ENCODE data around the gene PDZRN3. TPM values are rescaled to one million over a fixed set of nuclear protein-coding genes. Genes with fewer than 3 reads are reported as not detected.
A peak's percentile ranks its signal among the peaks of the same experiment; 100 is the strongest.

Gene PDZRN3
- polyA plus RNA-seq, 10 donors: 59.5 to 116 (median 77.0) TPM

GRCh38 chr3:73525591-73525990 lies 99.2 kb downstream of the PDZRN3 start:
- DNase-seq: no peak

- peak in 1 of 3 donors; percentile 55 for DNase-seq
These were observed 101.1 kb downstream of the PDZRN3 start for GRCh38 chr3:73523661-73524060.

- no peak for DNase-seq
These were observed 102.9 kb downstream of the PDZRN3 start for GRCh38 chr3:73521734-73522336.

DNA sequence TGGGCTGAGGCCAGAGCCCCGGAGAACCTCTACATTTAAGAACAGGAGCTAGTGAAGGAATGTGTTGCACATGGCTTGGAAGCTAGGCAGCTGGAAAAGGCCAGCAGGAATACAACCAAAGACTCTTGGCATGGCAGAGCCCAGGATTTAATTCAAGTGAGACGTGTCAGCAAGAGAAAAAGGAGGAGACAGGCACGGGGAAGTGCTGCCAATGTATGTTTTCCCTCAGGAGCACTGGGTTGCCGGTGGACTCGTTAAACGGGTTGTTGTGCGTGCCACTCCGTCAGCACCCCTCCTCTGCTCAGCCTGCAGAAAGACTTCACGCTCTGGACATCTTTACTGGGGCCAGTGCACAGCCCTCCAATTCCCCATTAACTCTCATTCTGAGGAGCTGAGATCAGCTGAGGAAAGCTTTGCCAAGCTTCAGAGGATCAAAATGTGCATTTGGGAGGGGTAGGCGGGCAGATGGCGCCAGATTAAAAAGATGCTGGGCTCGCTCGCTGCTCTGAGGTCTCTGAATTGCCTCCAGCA lies 103.7 kb downstream of the PDZRN3 start:
- DNase-seq: peak; percentile 86 to 96 (median 92)

GRCh38 chr3:73516631-73517030 lies 108.1 kb downstream of the PDZRN3 start:
- peak in 1 of 3 donors; percentile 31 for DNase-seq

DNA sequence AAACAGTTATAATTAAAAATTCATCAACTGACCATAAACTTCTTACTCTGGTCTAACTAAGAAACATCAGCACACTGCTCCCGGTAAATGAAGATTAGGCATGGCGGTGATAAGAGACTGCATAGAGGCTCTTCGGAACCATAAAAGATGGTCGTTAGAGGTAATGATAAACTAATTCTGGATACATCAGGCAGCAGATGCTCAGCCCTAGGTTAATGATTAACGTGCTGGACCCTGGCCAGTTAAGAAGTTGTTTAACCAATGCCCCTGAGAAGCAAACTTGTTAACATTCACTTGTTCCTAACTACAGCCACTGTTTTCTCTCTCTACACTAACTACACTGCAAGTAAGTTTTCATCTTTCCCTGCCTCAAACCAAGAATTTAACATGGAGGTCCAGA lies 111.5 kb downstream of the PDZRN3 start:
- DNase-seq: no peak

- DNase-seq: peak in 2 of 3 donors; percentile 56 to 83
These were observed 112.9 kb downstream of the PDZRN3 start for GRCh38 chr3:73511571-73512525.

DNA sequence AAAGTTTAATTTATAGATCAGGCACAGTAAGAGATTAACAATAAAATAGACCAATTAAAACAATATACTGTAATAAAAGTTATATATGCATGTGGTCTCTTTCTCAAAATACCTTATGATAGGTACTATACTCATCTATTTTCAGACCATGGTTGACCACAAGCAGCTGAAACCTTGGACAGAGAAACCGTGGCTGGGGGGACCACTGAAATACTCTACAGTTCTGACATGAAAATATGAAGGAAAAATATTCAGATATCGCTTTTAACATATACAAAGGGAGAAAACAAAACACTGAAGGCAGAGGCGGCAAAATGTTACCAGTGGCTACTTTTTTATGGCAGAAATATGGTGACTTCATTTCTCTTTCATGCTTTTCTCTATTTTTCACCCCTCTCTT lies 114.0 kb downstream of the PDZRN3 start:
- DNase-seq: no peak

GRCh38 chr3:73510334-73510733 lies 114.4 kb downstream of the PDZRN3 start:
- DNase-seq: no peak

DNA sequence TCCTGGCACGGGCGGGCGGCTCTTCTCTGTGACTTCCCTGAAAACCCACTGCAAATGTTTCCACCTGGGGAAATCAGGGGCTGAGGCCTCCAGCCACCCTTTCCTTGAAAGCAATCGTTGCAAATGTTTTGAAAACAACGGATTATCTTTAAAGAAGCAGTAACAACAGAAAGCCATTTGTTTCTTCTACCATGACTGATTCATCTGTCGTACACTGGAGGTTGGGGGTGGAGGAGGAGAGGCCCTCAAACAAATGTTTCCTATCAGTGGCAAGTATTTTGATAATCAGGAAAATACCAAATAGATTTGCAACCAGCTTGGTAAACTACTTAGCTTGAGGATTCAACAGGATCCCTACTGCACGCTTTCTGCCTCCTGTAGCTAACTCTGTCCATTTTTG lies 114.9 kb downstream of the PDZRN3 start:
- peak in 1 of 3 donors; percentile 25 for DNase-seq

- peak in 1 of 3 donors; percentile 23 for DNase-seq
These were observed 115.7 kb downstream of the PDZRN3 start for GRCh38 chr3:73509066-73509465.

GRCh38 chr3:73508330-73508954 lies 116.3 kb downstream of the PDZRN3 start:
- peak; percentile 65 to 80 (median 66) for DNase-seq

DNA sequence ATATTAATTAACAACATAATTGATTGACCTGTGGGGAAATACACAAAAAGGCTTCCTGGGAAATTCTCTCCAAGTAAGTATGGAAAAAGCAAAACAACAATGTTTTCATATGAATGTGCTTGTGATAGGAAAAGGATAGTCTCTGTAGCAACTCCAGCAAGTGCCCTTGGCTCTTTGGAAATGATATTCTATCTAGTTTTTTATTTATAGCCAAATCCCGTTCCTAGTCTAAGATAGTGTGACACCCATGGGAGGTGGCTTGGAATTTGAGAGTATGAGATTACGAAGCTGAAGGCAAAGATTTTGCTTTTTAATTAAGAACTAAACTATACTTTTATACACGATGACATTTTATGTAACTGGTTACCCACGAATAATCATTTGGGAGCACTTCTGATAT lies 119.9 kb downstream of the PDZRN3 start:
- no peak for DNase-seq

GRCh38 chr3:73504239-73504638 lies 120.5 kb downstream of the PDZRN3 start:
- DNase-seq: peak in 1 of 3 donors; percentile 39

DNA sequence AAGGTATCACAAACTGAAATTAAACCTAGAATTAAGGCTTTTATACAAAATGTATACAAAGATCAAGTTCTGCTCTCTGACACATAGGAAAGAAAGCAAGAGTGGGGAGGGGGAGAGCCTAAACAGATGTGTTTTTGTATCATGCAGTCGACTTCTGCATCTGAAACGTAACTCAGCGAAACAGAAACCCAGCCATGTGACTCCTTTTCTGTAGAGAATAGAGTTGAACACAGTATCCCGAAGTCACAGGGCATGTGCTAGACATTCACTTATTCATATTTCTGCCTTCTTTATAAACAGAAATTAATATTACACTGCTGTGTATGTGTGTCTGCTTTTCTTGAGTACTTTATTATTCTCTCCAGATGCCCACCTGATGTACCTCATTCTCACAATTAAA lies 121.0 kb downstream of the PDZRN3 start:
- DNase-seq: peak in 1 of 3 donors; percentile 64

DNA sequence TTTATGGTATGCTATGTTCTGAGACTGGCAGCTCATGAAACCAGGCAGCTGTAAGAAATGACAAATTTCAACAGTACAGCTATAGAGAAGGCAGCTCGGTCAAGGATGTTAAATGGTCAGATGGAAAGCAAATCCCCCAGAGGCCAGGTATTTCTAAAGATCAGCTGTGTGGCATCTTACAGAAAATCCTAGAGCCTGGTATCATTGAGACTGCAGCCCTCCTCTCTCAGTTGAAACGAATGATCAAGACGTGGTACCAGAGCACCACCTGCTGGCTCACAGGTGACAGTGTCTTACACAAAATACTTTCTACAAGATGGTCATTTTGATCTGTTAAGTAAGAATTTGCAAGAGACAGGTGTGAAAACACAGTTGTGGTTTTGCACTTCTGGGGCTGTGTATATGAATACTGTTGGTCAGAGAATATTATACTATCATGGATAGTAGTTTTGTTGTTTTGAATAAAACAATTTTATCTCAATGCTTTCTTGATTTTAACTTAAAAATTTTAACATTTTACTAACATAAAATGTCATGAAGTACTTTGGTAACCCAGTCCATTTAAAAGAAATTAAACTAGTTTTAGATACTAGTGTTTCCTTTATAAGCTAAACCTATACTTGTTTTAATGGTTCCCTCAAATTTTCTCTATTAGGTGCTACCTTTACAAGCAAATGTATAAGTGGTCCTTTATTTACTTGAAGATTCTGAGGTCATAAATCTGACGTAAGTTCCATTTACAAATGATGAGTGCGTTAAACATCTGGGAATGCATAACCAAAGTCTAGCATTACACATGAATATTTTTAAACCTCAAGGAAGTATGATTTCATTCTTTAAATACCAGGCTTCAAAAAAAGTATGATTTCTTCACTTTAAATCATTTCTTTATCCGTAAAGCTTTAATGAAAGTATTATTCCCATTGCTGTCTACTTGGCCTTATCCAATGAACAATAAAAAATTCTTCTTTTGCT lies 121.8 kb downstream of the PDZRN3 start:
- peak; percentile 79 to 85 (median 81) for DNase-seq

- DNase-seq: no peak
These were observed 124.4 kb downstream of the PDZRN3 start for GRCh38 chr3:73500321-73500720.

GRCh38 chr3:73499787-73500186 lies 125.0 kb downstream of the PDZRN3 start:
- no peak for DNase-seq

- DNase-seq: no peak
These were observed 125.7 kb downstream of the PDZRN3 start for GRCh38 chr3:73498764-73499622.
